NCI-H446 treated with DMSO at 0.1 percent for 48 hours (cell line): Measurements from ENCODE around the gene IL15.
"Not testable (repeated sequence)": the region's sequence is repeated elsewhere in the genome, so short reads cannot be mapped to it uniquely, and the experiment has no call there.

Experiments
- DNase-seq: peaks from one replicate; lab custom pipeline; 2025; lab: John Stamatoyannopoulos, UW

Gene IL15

GRCh38 chr4:141646969-141647368 lies 10.6 kb downstream of the IL15 start:
- DNase-seq = no peak

GRCh38 chr4:141647966-141648365 lies 11.6 kb downstream of the IL15 start:
- no peak for DNase-seq

- DNase-seq = no peak
These were observed 15.9 kb downstream of the IL15 start for GRCh38 chr4:141652161-141652778.

- no peak for DNase-seq
These were observed 17.7 kb downstream of the IL15 start for GRCh38 chr4:141654098-141654497.

- DNase-seq = no peak
These were observed 19.6 kb downstream of the IL15 start for GRCh38 chr4:141656031-141656430.

- no peak for DNase-seq
These were observed 21.3 kb downstream of the IL15 start for GRCh38 chr4:141657550-141658250.

GRCh38 chr4:141658309-141658708 lies 21.9 kb downstream of the IL15 start:
- DNase-seq = no peak

- no peak for DNase-seq
These were observed 23.2 kb downstream of the IL15 start for GRCh38 chr4:141659539-141659938.

- no peak for DNase-seq
These were observed 24.5 kb downstream of the IL15 start for GRCh38 chr4:141660880-141661279.

GRCh38 chr4:141668200-141668910 lies 32.0 kb downstream of the IL15 start:
- no peak for DNase-seq

- no peak for DNase-seq
These were observed 33.1 kb downstream of the IL15 start for GRCh38 chr4:141669501-141669900.

GRCh38 chr4:141675384-141675783 lies 39.0 kb downstream of the IL15 start:
- DNase-seq = no peak

- DNase-seq = no peak
These were observed 39.8 kb downstream of the IL15 start for GRCh38 chr4:141676087-141676670.

GRCh38 chr4:141680060-141680459 lies 43.7 kb downstream of the IL15 start:
- DNase-seq = no peak

- DNase-seq = no peak
These were observed 48.4 kb downstream of the IL15 start for GRCh38 chr4:141684785-141685184.

- DNase-seq = no peak
These were observed 49.9 kb downstream of the IL15 start for GRCh38 chr4:141686146-141686775.

- no peak for DNase-seq
These were observed 50.5 kb downstream of the IL15 start for GRCh38 chr4:141686879-141687278.

GRCh38 chr4:141689726-141690296 lies 53.4 kb downstream of the IL15 start:
- DNase-seq = not testable (repeated sequence)

- DNase-seq = not testable (repeated sequence)
These were observed 54.9 kb downstream of the IL15 start for GRCh38 chr4:141691247-141691646.

- no peak for DNase-seq
These were observed 55.7 kb downstream of the IL15 start for GRCh38 chr4:141692081-141692480.

- DNase-seq = no peak
These were observed 60.7 kb downstream of the IL15 start for GRCh38 chr4:141697116-141697515.
